Psoas muscle (tissue), 8 donors: ENCODE results near the gene TMEM169. TPM values are rescaled to one million over a fixed set of nuclear protein-coding genes. Genes with fewer than 3 reads are reported as not detected.

Experiments used
- ATAC-seq, 4 donors: fragments of 200-7000 bp; cut with Tn5 transposase; one replicate each; pipeline ENCODE4 v1.9.1; 2020; ENCODE audit warnings: moderate library complexity in 3 of 4, mild to moderate bottlenecking in 2 of 4
- DNase-seq, 2 donors: peaks; one replicate each; pipeline ENCODE4 v3.0.0-alpha.2; 2020
- H3K27ac ChIP-seq: fragments of 200-600 bp; one replicate; pipeline ENCODE4 v1.8.0; 2022
- H3K27me3 ChIP-seq, 3 donors: fragments of 200-600 bp in 1 of 3; one replicate each; pipeline versions ENCODE4 v1.6.1 to v1.8.0; 2013 to 2022; ENCODE audit warnings: low read length in 2 of 3, mild to moderate bottlenecking in 2 of 3, moderate library complexity in 1 of 3; ENCODE audit not compliant: insufficient read depth in 3 of 3
- H3K36me3 ChIP-seq, 2 donors: fragments of 200-600 bp in 1 of 2; one replicate each; pipeline versions ENCODE4 v1.6.1 to v1.8.0; 2013 to 2022; ENCODE audit warnings: low read depth in 1 of 2, mild to moderate bottlenecking in 1 of 2, moderate library complexity in 1 of 2; ENCODE audit not compliant: insufficient read depth in 1 of 2
- H3K4me1 ChIP-seq: fragments of 200-600 bp; one replicate; pipeline ENCODE4 v1.8.0; 2022
- H3K4me3 ChIP-seq: fragments of 200-600 bp; one replicate; pipeline ENCODE4 v1.8.0; 2022; ENCODE audit warnings: mild to moderate bottlenecking
- H3K9me3 ChIP-seq: fragments of 200-600 bp; one replicate; pipeline ENCODE4 v1.8.0; 2022
- WGBS, 3 donors: extraction: QIAGEN DNeasy Blood & Tissue Kit; methylation state at CpG; one replicate each; pipeline versions ENCODE4 v1.1.6 to v1.1.7; 2013; 5-methylcytosine and 5-hydroxymethylcytosine counted together
- intact Hi-C, 2 donors: fragments of 100-400 bp; cut with DNase I; formaldehyde crosslinking; loops; one replicate each; pipeline versions ENCODE4 v1.11.0 to v1.14.2; 2022
- polyA plus RNA-seq, 3 donors: library from polyadenylated mRNA; stranded (reverse); fragments of 200-250 nt; gene quantifications; one replicate each; pipeline ENCODE4 v1.2.3, GENCODE V29; 2013
- total RNA-seq, 4 donors: library from RNA; stranded (reverse); fragmentation: NEBNext Ultra II Directional in 2 of 4; extraction: Animal tissue kit (Norgen Biotek cat#: 25700) in 2 of 4; gene quantifications; one replicate each; pipeline versions ENCODE4 v1.2.1 to v1.2.4, GENCODE V29; 2021 to 2023
- TF ChIP-seq, protein P1 (sequence below): fragments of 200-600 bp; IDR thresholded peaks from one replicate; pipeline ENCODE4 v1.8.0; 2022; ENCODE audit warnings: antibody characterized with exemption
- donor health status: healthy with polysubstance abuse.
- donor health status: DM: no; HTN: no; CAD: no; lungs with moderate emphysema.
- donor health status: Bipolar disorder and iron deficiency.
- donor health status: healthy.
- donor health status: DM: yes; HTN: yes; CAD: no.
- donor health status: DM: no; HTN: no; CAD: no.
- donor health status: DM: no; HTN: no; CAD: no.
- donor health status: DM: yes; HTN: yes; CAD: no.

The TMEM169 gene
- total and polyA plus RNA-seq, 7 donors: 0.07 to 0.41 (median 0.08) TPM; not detected in 2

- WGBS, 3 donors: 96 to 99% (median 96%) methylated on average over 3 of the region's 3 CpGs
- Histone ChIP-seq H3K27ac (no peak overlapping the region), H3K36me3 (peaks cover 18 to 100% of the 10 kb centered on the region in 2 donors), H3K27me3 (no peaks in the 10 kb centered on the region), H3K4me3 (no peak overlapping the region), H3K9me3 (no peaks in the 10 kb centered on the region), H3K4me1 (no peaks in the 10 kb centered on the region)
- DNase-seq (no peak), ATAC-seq (no peak)
- intact Hi-C loops: no loop called here
- TF ChIP-seq, protein P1, sequence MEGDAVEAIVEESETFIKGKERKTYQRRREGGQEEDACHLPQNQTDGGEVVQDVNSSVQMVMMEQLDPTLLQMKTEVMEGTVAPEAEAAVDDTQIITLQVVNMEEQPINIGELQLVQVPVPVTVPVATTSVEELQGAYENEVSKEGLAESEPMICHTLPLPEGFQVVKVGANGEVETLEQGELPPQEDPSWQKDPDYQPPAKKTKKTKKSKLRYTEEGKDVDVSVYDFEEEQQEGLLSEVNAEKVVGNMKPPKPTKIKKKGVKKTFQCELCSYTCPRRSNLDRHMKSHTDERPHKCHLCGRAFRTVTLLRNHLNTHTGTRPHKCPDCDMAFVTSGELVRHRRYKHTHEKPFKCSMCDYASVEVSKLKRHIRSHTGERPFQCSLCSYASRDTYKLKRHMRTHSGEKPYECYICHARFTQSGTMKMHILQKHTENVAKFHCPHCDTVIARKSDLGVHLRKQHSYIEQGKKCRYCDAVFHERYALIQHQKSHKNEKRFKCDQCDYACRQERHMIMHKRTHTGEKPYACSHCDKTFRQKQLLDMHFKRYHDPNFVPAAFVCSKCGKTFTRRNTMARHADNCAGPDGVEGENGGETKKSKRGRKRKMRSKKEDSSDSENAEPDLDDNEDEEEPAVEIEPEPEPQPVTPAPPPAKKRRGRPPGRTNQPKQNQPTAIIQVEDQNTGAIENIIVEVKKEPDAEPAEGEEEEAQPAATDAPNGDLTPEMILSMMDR: no peak
Measured at GRCh38 chr2:216131175-216131926, 49.6 kb downstream of the TMEM169 start.

- Histone ChIP-seq H3K27me3 (no peaks in the 10 kb centered on the region), H3K4me1 (no peaks in the 10 kb centered on the region), H3K4me3 (no peak overlapping the region), H3K27ac (no peak overlapping the region), H3K9me3 (no peaks in the 10 kb centered on the region), H3K36me3 (peaks cover 18 to 100% of the 10 kb centered on the region in 2 donors)
- ATAC-seq (no peak), DNase-seq (no peak)
- intact Hi-C loops: no loop called here
- TF ChIP-seq, protein P1: no peak
Measured at GRCh38 chr2:216132585-216132984, 50.9 kb downstream of the TMEM169 start.

DNA sequence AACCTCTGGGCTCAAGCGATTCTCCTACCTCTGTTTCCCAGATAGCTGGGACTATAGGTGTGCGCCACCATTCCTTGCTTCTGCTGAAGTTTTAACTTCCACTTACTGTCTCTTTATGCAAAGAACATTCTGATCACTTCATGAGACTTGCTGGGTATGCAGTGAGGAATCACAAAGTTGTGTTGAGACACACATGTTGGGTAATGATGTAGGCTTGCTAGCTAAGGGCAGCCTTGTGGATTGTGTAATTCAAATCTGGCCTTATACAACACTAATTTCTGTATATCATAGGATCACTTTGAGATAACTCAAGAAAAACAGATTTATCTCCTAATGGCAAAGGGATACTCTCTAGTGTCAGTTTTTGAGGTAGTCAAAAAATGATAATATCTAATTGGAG lies 51.7 kb downstream of the TMEM169 start:
- Histone ChIP-seq H3K4me1 (no peaks in the 10 kb centered on the region), H3K27me3 (no peaks in the 10 kb centered on the region), H3K4me3 (no peak overlapping the region), H3K27ac (no peak overlapping the region), H3K36me3 (peaks cover 24 to 100% of the 10 kb centered on the region in 2 donors), H3K9me3 (no peaks in the 10 kb centered on the region)
- intact Hi-C loops: no loop called here
- TF ChIP-seq, protein P1: no peak
- no peak for DNase-seq
- no peak for ATAC-seq
- WGBS, 3 donors: 96 to 100% (median 97%) methylated on average over 2 of the region's 2 CpGs

GRCh38 chr2:216134958-216135541 lies 53.3 kb downstream of the TMEM169 start:
- DNase-seq (no peak), ATAC-seq (no peak)
- intact Hi-C loops: loop anchor here in 1 of 2 donors (5.0 kb wide), 1 partner anchor 598 kb away; no protein-coding TSS in a partner anchor
- H3K27ac ChIP-seq: no peak overlapping the region
- no peaks in the 10 kb centered on the region for H3K27me3 ChIP-seq
- H3K36me3 ChIP-seq: peaks cover 27 to 100% of the 10 kb centered on the region in 2 donors
- 75 to 84% (median 77%) methylated on average over 4 of the region's 4 CpGs for WGBS, 3 donors
- no peaks in the 10 kb centered on the region for H3K4me1 ChIP-seq
- H3K9me3 ChIP-seq: no peaks in the 10 kb centered on the region
- no peak overlapping the region for H3K4me3 ChIP-seq
- TF ChIP-seq, protein P1: no peak
